ENCODE measurements around the gene DENND2C. TPM values are rescaled to one million over a fixed set of nuclear protein-coding genes. Genes with fewer than 3 reads are reported as not detected.

Gene DENND2C
- total and polyA plus RNA-seq, 10 donors: 0.28 to 3.1 (median 1.6) TPM

- Histone ChIP-seq H3K4me3 (no peak overlapping the region), H3K27ac (no peak overlapping the region), H3K36me3 (no peaks in the 10 kb centered on the region), H3K9me3 (no peaks in the 10 kb centered on the region), H3K4me1 (no peaks in the 10 kb centered on the region), H3K27me3 (replicated peaks in 1 of 7) (no peaks in the 10 kb centered on the region)
- intact Hi-C loops (cut with DNase I; ENCODE audit: low total_unique reads): no loop called here
- DNase-seq: no peak
- no peak for TF ChIP-seq POLR2A (IDR thresholded peaks at IDR 0.05)
- TF ChIP-seq POLR2AphosphoS5 (IDR thresholded peaks at IDR 0.05): no peak
- no peak for TF ChIP-seq CTCF (IDR thresholded peaks at IDR 0.05 in 8 of 11, conservative IDR thresholded peaks at IDR 0.05 in 3 of 11)
- WGBS, 5 donors: 92 to 98% (median 94%) methylated on average over 7 of the region's 7 CpGs
These were observed 117.7 kb downstream of the DENND2C start for GRCh38 chr1:114552106-114552639.

GRCh38 chr1:114551400-114551799 lies 118.4 kb downstream of the DENND2C start:
- 89 to 96% (median 94%) methylated on average over 4 of the region's 4 CpGs for WGBS, 5 donors
- Histone ChIP-seq H3K9me3 (no peaks in the 10 kb centered on the region), H3K36me3 (no peaks in the 10 kb centered on the region), H3K4me1 (no peaks in the 10 kb centered on the region), H3K4me3 (no peak overlapping the region), H3K27me3 (replicated peaks in 1 of 7) (no peaks in the 10 kb centered on the region), H3K27ac (no peak overlapping the region)
- intact Hi-C loops (cut with DNase I; ENCODE audit: low total_unique reads): no loop called here
- TF ChIP-seq POLR2A (IDR thresholded peaks at IDR 0.05) (no peak), CTCF (IDR thresholded peaks at IDR 0.05 in 8 of 11, conservative IDR thresholded peaks at IDR 0.05 in 3 of 11) (no peak), POLR2AphosphoS5 (IDR thresholded peaks at IDR 0.05) (no peak)
- DNase-seq: no peak

GRCh38 chr1:114550336-114550735 lies 119.5 kb downstream of the DENND2C start:
- WGBS, 5 donors: 92 to 100% (median 96%) methylated on average over 2 of the region's 2 CpGs
- intact Hi-C loops (cut with DNase I; ENCODE audit: low total_unique reads): no loop called here

GRCh38 chr1:114549137-114549536 lies 120.7 kb downstream of the DENND2C start:
- Histone ChIP-seq H3K27ac (peak overlapping the region in 1 of 8 donors; percentile 28), H3K9me3 (no peaks in the 10 kb centered on the region), H3K4me3 (no peak overlapping the region), H3K4me1 (no peaks in the 10 kb centered on the region), H3K36me3 (no peaks in the 10 kb centered on the region), H3K27me3 (replicated peaks in 1 of 7) (no peaks in the 10 kb centered on the region)
- WGBS, 5 donors: 59 to 78% (median 66%) methylated on average over 4 of the region's 4 CpGs
- TF ChIP-seq POLR2AphosphoS5 (IDR thresholded peaks at IDR 0.05) (no peak), CTCF (IDR thresholded peaks at IDR 0.05 in 8 of 11, conservative IDR thresholded peaks at IDR 0.05 in 3 of 11) (no peak), POLR2A (IDR thresholded peaks at IDR 0.05) (no peak)
- intact Hi-C loops (cut with DNase I; ENCODE audit: low total_unique reads): no loop called here
- DNase-seq: no peak

More at GRCh38 chr1:114550336-114550735, 119.5 kb downstream of the DENND2C start:
- Histone ChIP-seq H3K36me3 (no peaks in the 10 kb centered on the region), H3K4me1 (no peaks in the 10 kb centered on the region), H3K9me3 (no peaks in the 10 kb centered on the region), H3K27ac (no peak overlapping the region), H3K4me3 (no peak overlapping the region), H3K27me3 (replicated peaks in 1 of 7) (no peaks in the 10 kb centered on the region)
- no peak for TF ChIP-seq POLR2AphosphoS5 (IDR thresholded peaks at IDR 0.05)
- TF ChIP-seq POLR2A (IDR thresholded peaks at IDR 0.05): no peak
- no peak for TF ChIP-seq CTCF (IDR thresholded peaks at IDR 0.05 in 8 of 11, conservative IDR thresholded peaks at IDR 0.05 in 3 of 11)
- no peak for DNase-seq

Measured in spleen (tissue), 11 donors.